ENCODE results near the gene NXPH4.

The NXPH4 gene

GRCh38 chr12:57211791-57212700 lies 4.5 kb upstream of the NXPH4 start:
- in situ Hi-C loops (cut with HindIII; ENCODE audit: low pct_unique_long_range_greater_than_20kb, low sequenced_read_pairs), result no loop called here

GRCh38 chr12:57212701-57213057 lies 3.9 kb upstream of the NXPH4 start:
- DNase-seq (ENCODE audit: low read depth in 1 of 2, low spot score in 1 of 2), result no peak
- TF ChIP-seq JUND (IDR thresholded peaks at IDR 0.05; ENCODE audit: low read depth), result no peak
- in situ Hi-C loops (cut with HindIII; ENCODE audit: low pct_unique_long_range_greater_than_20kb, low sequenced_read_pairs), result no loop called here

More at GRCh38 chr12:57211791-57212700, 4.5 kb upstream of the NXPH4 start:
- no peak for TF ChIP-seq JUND (IDR thresholded peaks at IDR 0.05; ENCODE audit: low read depth)
- no peak for DNase-seq (ENCODE audit: low read depth in 1 of 2, low spot score in 1 of 2)

- in situ Hi-C loops (cut with HindIII; ENCODE audit: low pct_unique_long_range_greater_than_20kb, low sequenced_read_pairs), result no loop called here
- no peak for TF ChIP-seq JUND (IDR thresholded peaks at IDR 0.05; ENCODE audit: low read depth)
- peak; percentile 93 to 96 for DNase-seq (ENCODE audit: low read depth in 1 of 2, low spot score in 1 of 2)
These were observed 3.4 kb upstream of the NXPH4 start for GRCh38 chr12:57213058-57213715.

- no peak for TF ChIP-seq JUND (IDR thresholded peaks at IDR 0.05; ENCODE audit: low read depth)
- in situ Hi-C loops (cut with HindIII; ENCODE audit: low pct_unique_long_range_greater_than_20kb, low sequenced_read_pairs), result no loop called here
These were observed 2.7 kb upstream of the NXPH4 start for GRCh38 chr12:57213763-57214397.

GRCh38 chr12:57214398-57214781 lies 2.2 kb upstream of the NXPH4 start:
- no peak for TF ChIP-seq JUND (IDR thresholded peaks at IDR 0.05; ENCODE audit: low read depth)
- in situ Hi-C loops (cut with HindIII; ENCODE audit: low pct_unique_long_range_greater_than_20kb, low sequenced_read_pairs), result no loop called here
- peak; percentile 77 to 78 for DNase-seq (ENCODE audit: low read depth in 1 of 2, low spot score in 1 of 2)

More at GRCh38 chr12:57213763-57214397, 2.7 kb upstream of the NXPH4 start:
- peak; percentile 70 to 76 for DNase-seq (ENCODE audit: low read depth in 1 of 2, low spot score in 1 of 2)

GRCh38 chr12:57215065-57215464 lies 1.5 kb upstream of the NXPH4 start:
- no peak for DNase-seq (ENCODE audit: low read depth in 1 of 2, low spot score in 1 of 2)
- no peak for TF ChIP-seq JUND (IDR thresholded peaks at IDR 0.05; ENCODE audit: low read depth)
- in situ Hi-C loops (cut with HindIII; ENCODE audit: low pct_unique_long_range_greater_than_20kb, low sequenced_read_pairs), result no loop called here

- DNase-seq (ENCODE audit: low read depth in 1 of 2, low spot score in 1 of 2), result peak; percentile 56 to 69
- in situ Hi-C loops (cut with HindIII; ENCODE audit: low pct_unique_long_range_greater_than_20kb, low sequenced_read_pairs), result no loop called here
- no peak for TF ChIP-seq JUND (IDR thresholded peaks at IDR 0.05; ENCODE audit: low read depth)
These were observed 953 bp upstream of the NXPH4 start for GRCh38 chr12:57215668-57216013.

- no peak for DNase-seq (ENCODE audit: low read depth in 1 of 2, low spot score in 1 of 2)
- no peak for TF ChIP-seq JUND (IDR thresholded peaks at IDR 0.05; ENCODE audit: low read depth)
- in situ Hi-C loops (cut with HindIII; ENCODE audit: low pct_unique_long_range_greater_than_20kb, low sequenced_read_pairs), result no loop called here
These were observed 606 bp downstream of the NXPH4 start for GRCh38 chr12:57216921-57217879.

GRCh38 chr12:57218030-57218853 lies 1.6 kb downstream of the NXPH4 start:
- in situ Hi-C loops (cut with HindIII; ENCODE audit: low pct_unique_long_range_greater_than_20kb, low sequenced_read_pairs), result no loop called here
- no peak for TF ChIP-seq JUND (IDR thresholded peaks at IDR 0.05; ENCODE audit: low read depth)
- peak in 1 of 2 experiments; percentile 84 for DNase-seq (ENCODE audit: low read depth in 1 of 2, low spot score in 1 of 2)

- in situ Hi-C loops (cut with HindIII; ENCODE audit: low pct_unique_long_range_greater_than_20kb, low sequenced_read_pairs), result no loop called here
- TF ChIP-seq JUND (IDR thresholded peaks at IDR 0.05; ENCODE audit: low read depth), result no peak
- no peak for DNase-seq (ENCODE audit: low read depth in 1 of 2, low spot score in 1 of 2)
These were observed 2.8 kb downstream of the NXPH4 start for GRCh38 chr12:57219205-57219992.
